CD4-positive, alpha-beta T cell treated with Interferon gamma for 1 hour (primary cell): ENCODE measurements around the gene CCDC27.

ENCODE experiments used
- DNase-seq: peaks from one replicate; pipeline ENCODE4 v3.0.0-alpha.2; 2020

Gene CCDC27

GRCh38 chr1:3718764-3719163 is 33.5 kb upstream of the CCDC27 start:
- no peak for DNase-seq

- no peak for DNase-seq
Measured at GRCh38 chr1:3721955-3722465, 30.2 kb upstream of the CCDC27 start.

- no peak for DNase-seq
Measured at GRCh38 chr1:3722846-3723245, 29.4 kb upstream of the CCDC27 start.

- DNase-seq: peak; percentile 62
Measured at GRCh38 chr1:3724416-3725030, 27.7 kb upstream of the CCDC27 start.

- DNase-seq: no peak
Measured at GRCh38 chr1:3725366-3725765, 26.9 kb upstream of the CCDC27 start.

DNA sequence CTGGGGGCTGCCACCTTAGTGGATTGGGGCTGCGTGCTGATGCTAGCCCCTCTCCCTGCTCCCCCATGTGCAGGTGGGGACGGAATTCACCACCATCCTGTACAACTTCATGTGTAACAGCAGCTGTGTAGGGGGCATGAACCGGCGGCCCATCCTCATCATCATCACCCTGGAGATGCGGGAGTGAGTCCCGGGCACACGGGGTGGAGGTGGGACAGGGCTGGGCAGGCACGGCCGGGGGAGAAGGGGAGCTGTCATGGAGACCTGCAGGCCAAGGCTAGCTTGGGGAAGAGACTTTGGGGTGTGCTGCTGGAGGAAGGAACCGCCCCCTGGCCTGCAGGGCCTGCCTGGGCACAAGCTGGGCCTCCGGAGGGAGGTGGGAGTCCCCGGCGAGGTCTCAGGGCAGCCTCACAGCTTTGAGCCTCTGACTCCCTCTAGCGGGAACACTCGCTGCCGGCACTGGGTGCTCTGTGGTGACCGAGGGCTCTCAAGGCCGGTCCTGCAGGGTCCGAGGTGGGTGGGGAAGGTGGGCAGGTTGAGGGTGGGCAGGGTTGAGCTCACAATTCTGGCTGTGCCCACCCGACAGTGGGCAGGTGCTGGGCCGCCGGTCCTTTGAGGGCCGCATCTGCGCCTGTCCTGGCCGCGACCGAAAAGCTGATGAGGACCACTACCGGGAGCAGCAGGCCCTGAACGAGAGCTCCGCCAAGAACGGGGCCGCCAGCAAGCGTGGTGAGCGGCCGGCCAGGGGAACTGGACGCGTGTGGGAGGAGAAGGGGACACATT is 25.0 kb upstream of the CCDC27 start:
- no peak for DNase-seq

GRCh38 chr1:3727825-3728776 is 24.1 kb upstream of the CCDC27 start:
- no peak for DNase-seq

GRCh38 chr1:3729594-3730542 is 22.4 kb upstream of the CCDC27 start:
- no peak for DNase-seq

- DNase-seq: no peak
Measured at GRCh38 chr1:3730543-3731247, 21.6 kb upstream of the CCDC27 start.

DNA sequence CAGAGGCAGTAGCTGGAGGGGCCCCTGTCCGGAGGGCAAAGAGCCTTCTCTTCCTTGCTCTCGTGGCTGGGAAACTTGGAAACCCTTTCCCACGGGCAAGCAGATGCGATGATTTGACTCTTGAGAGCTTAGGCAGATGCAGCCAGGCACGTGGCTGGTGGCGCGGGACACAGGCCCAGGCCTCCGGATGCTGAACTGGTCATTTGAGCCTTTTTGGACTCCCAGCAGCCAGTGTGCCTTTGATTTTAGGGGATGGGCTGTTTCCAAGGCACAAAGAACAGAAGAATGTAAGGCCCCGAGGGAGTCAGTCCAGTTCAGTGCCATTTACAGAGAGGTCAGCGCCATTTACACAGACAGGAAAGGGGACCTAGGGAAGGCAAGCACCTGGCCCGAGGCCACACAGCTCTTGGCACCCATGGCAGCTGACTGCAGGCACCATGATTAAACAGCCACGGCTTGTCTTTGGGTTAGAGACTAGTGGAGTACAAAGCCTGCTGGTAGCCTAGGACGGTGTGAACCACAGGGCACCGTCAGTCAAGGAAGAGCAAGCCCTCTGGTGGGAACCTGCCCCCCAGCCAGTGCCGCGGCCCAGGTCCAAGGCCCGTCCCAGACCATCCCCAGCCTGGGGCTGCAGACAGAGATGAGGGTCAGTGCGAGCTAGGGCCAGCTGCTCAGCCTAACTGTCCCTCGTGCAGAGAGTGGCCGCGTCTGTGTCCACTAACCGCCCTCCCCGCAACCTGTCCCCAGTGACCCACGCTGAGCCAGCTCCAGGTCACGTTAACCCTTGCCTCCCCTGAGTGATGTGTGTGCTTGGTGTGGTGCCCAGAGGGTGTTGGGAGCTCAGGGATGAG is 20.4 kb upstream of the CCDC27 start:
- no peak for DNase-seq

- DNase-seq: no peak
Measured at GRCh38 chr1:3732434-3733093, 19.7 kb upstream of the CCDC27 start.

GRCh38 chr1:3733094-3733882 is 19.0 kb upstream of the CCDC27 start:
- no peak for DNase-seq

- no peak for DNase-seq
Measured at GRCh38 chr1:3733883-3734589, 18.2 kb upstream of the CCDC27 start.

- no peak for DNase-seq
Measured at GRCh38 chr1:3734602-3735001, 17.6 kb upstream of the CCDC27 start.

DNA sequence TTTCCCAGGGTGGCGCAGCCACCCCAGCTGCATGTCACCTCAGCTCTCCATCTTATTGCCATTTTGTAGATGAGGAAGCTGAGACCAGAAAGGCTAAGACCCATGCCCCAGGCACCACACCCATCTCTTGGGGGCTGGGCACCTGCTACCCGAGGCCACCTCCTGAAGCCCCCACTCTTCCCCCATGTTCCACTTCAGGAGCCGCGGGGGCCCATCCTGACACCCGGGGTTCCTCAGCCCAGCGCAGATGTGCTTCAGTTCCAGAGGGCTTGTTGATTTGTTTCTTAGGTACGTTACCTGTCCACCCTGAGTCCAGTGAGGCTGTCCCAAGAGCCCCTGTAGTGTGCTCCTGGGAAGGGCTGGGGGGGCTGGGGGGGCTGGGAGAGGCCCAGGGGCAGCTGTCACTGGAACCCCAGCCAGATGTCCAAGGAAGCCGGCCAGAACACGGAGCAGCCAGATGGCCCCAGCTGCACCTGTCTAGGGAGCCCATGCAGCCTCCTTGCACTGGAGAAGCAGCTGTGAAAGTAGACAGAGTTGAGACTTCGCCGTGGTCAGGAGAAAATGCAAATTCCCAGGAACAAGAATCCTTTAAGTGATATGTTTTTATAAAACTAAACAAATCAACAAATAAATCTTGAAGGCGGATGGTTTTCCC is 17.1 kb upstream of the CCDC27 start:
- DNase-seq: no peak

- DNase-seq: no peak
Measured at GRCh38 chr1:3735688-3736087, 16.6 kb upstream of the CCDC27 start.

DNA sequence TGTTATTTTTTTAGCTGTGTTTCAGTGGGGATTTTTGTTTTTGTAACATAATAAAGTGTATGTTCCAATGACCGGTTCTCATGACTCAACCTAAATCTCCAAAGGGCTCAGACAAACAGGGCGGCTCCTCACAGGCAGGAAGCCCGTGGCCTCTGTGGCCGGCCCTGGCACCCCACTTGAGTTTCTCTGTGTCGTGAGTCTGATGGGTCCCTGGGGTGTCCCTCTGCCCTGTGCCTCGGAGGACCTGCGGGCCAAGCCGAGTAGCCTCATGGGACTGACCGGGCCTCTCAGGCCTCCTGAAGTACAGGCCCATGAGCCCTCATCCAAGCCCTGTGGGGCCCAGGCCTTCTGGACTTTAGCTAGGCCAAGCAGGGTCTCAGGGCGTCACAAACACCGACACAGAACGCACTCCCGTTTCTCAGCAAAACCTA is 16.1 kb upstream of the CCDC27 start:
- no peak for DNase-seq

DNA sequence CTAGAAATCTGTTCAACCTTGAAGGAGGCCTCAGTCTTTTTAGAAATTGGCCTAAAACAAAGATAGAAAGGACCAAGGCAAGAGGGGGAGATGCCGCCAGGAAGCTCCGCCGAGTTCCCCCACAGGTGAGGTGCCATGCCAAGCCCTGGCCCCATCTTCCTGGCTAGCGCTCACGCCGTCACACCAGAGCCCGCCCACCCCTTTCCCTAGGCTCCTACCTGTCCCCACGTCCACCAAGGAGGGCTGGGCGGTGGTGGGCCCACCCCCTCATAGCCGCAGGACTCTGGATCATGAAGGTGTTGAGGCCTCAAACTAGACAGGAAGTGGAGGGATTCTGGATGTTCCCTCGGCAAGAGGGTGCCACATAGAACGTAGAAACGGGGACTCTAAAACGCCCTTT is 15.5 kb upstream of the CCDC27 start:
- no peak for DNase-seq
